Immature natural killer cell (primary cell): ENCODE data around the gene CCRL2. TPM values are rescaled to one million over a fixed set of nuclear protein-coding genes. Genes with fewer than 3 reads are reported as not detected.
"Not testable (repeated sequence)": the region's sequence is repeated elsewhere in the genome, so short reads cannot be mapped to it uniquely, and the experiment has no call there.

Experiments
- DNase-seq, 3 donors: peaks; one replicate each; pipeline ENCODE4 v3.0.0; 2022; ENCODE audit warnings: mixed read lengths in 1 of 3
- H3K27ac Mint-ChIP-seq, 6 donors: one replicate each; pipeline ENCODE4 v1.8.0; 2020; ENCODE audit warnings: mixed read lengths in 6 of 6, mild to moderate bottlenecking in 5 of 6, inconsistent platforms in 4 of 6, moderate library complexity in 3 of 6
- H3K27me3 Mint-ChIP-seq, 3 donors: one replicate each; pipeline ENCODE4 v1.8.0; 2020 to 2021; ENCODE audit warnings: low read depth in 3 of 3, mild to moderate bottlenecking in 3 of 3, mixed read lengths in 3 of 3, moderate library complexity in 3 of 3, inconsistent platforms in 1 of 3
- H3K36me3 Mint-ChIP-seq, 3 donors: one replicate each; pipeline ENCODE4 v1.8.0; 2020; ENCODE audit warnings: mixed read lengths in 3 of 3, inconsistent platforms in 2 of 3, mild to moderate bottlenecking in 2 of 3
- H3K4me1 Mint-ChIP-seq, 2 donors: one replicate each; pipeline ENCODE4 v1.8.0; 2020; ENCODE audit warnings: inconsistent platforms in 2 of 2, mild to moderate bottlenecking in 2 of 2, mixed read lengths in 2 of 2, moderate library complexity in 1 of 2
- H3K4me3 Mint-ChIP-seq, 5 donors: one replicate each; pipeline ENCODE4 v1.8.0; 2020; ENCODE audit warnings: mild to moderate bottlenecking in 5 of 5, mixed read lengths in 5 of 5, inconsistent platforms in 3 of 5, moderate library complexity in 3 of 5
- H3K9me3 Mint-ChIP-seq, 6 donors: one replicate each; pipeline ENCODE4 v1.8.0; 2020; ENCODE audit warnings: mild to moderate bottlenecking in 6 of 6, mixed read lengths in 6 of 6, inconsistent platforms in 4 of 6, moderate library complexity in 3 of 6
- polyA plus RNA-seq, 3 donors: library from polyadenylated mRNA; unstranded; fragments of 300-500 nt; fragmentation: Illumina TruSeq; gene quantifications; one replicate each; pipeline ENCODE4 v1.2.3, GENCODE V29; 2021

Gene CCRL2
- polyA plus RNA-seq, 3 donors from 2014 or later, result 1.3 to 2.0 (median 1.4) TPM

DNA sequence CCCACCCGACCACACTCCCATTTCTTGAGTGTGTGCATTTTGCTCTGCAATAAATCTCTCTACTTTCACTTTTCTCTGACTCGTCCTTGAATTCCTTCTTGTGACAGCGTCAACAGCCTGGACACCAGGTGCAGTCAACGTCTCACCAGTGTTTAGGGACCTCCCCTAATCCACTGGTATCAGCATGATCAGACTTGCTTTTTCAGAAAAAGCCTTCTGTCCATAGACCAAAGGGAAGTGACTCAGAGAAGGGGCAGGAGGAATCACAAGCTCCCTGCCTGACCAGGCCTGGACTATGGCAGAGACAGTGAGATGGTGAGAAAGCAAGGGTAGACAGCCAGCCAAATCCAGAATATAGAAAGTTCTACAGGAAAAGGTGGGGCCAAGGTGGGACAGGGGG is 20.9 kb upstream of the CCRL2 start:
- Mint-ChIP-seq H3K27ac (peak overlapping the region in 1 of 6 donors; percentile 70), H3K36me3 (no peaks in the 10 kb centered on the region), H3K4me3 (no peak overlapping the region)

DNA sequence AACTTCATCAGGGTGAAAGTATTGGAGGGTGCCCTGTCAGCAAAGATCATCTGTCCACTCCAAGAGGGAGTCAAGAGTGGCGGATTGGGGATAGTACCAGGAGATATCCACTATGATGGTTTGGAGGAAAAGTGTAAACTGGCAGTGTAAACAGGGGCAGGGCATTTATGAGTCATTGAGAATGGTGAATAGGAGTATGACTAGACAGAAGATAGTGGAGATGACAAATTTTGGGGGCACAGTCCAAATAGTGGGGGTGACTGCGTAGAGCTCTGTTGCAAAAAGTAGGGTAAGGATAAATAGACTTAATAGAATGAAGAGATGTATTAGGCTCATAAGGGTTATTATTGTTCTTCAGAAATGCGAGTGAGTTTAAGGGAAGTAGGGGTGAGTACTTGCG is 18.2 kb upstream of the CCRL2 start:
- H3K36me3 Mint-ChIP-seq, H3K27ac Mint-ChIP-seq, H3K4me3 Mint-ChIP-seq, DNase-seq, H3K4me1 Mint-ChIP-seq, H3K27me3 Mint-ChIP-seq, H3K9me3 Mint-ChIP-seq: not testable (repeated sequence)

More for the DNA sequence above, 20.9 kb upstream of the CCRL2 start:
- DNase-seq, result no peak
- peaks cover 14 to 18% of the 10 kb centered on the region in 2 donors for H3K4me1 Mint-ChIP-seq
- no peaks in the 10 kb centered on the region for H3K9me3 Mint-ChIP-seq
- H3K27me3 Mint-ChIP-seq, result peaks cover 0 to 5% (median 0%) of the 10 kb centered on the region in 3 donors

DNA sequence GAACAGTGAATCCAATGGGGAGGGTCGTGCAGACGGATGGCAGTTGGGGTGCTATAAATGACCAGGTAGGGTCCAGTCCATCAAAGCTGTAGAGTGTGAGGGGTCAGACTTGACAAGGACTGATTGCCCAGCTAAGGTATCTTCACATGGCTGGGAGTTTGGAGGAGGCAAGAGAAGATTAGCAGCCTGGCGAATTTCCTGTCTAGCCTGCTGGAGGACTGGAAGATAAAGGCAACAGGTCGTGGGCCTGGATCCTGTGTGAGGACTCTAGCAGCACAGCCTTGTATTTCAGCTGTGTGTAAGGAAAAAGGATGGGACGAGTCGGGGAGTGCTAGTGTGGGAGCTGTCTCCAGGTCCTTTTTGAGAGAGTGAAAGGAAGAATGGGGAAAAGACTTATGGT is 17.8 kb upstream of the CCRL2 start:
- Mint-ChIP-seq H3K4me1 (peaks cover 1% of the 10 kb centered on the region in 2 donors), H3K27me3 (peaks cover 0 to 5% (median 0%) of the 10 kb centered on the region in 3 donors), H3K27ac (no peak overlapping the region), H3K9me3 (no peaks in the 10 kb centered on the region), H3K36me3 (no peaks in the 10 kb centered on the region), H3K4me3 (no peak overlapping the region)
- DNase-seq, result no peak

DNA sequence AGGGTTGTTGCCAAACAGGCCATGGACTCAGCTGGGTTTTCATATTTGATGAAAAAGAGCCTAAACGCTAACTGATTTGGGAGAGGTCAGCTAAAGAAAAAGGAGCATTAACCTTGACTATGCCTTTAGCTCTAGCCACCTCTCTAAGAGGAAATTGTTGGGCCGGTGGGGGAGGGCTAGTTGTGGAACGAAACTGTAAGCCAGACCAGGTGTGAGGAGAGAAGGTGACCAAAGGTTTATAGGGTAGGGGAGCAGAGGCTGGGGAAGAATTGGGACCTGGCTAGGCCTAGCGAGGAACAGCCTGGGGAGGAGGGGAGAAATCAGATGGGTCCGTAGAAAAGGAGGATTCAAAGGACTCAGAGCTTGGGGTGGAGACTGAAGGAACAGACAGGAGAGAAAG is 15.5 kb upstream of the CCRL2 start:
- not testable (repeated sequence) for H3K36me3 Mint-ChIP-seq, DNase-seq, H3K9me3 Mint-ChIP-seq, H3K27me3 Mint-ChIP-seq, H3K4me3 Mint-ChIP-seq, H3K27ac Mint-ChIP-seq
- peaks cover 5 to 15% of the 10 kb centered on the region in 2 donors for H3K4me1 Mint-ChIP-seq

DNA sequence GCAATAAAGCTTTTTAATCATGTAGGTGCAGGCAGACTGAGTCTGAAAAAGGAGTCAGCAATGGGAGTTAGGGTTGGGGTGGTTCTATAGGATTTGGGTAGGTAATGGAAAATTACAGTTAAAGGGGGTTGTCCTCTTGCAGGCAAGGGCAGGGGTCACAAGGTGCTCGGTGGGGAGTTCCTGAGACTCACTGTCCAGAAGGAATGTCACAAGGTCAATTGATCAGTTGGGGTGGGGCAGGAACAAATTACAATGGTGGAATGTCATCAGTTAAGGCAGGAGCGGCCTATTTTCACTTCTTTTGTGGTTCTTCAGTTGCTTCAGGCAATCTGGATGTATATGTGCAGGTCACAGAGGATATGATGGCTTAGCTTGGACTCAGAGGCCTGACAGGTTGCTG is 14.0 kb upstream of the CCRL2 start:
- Mint-ChIP-seq H3K4me1 (peaks cover 13 to 21% of the 10 kb centered on the region in 2 donors), H3K36me3 (no peaks in the 10 kb centered on the region), H3K27ac (no peak overlapping the region), H3K27me3 (peaks cover 0 to 2% (median 0%) of the 10 kb centered on the region in 3 donors), H3K9me3 (no peaks in the 10 kb centered on the region), H3K4me3 (no peak overlapping the region)
- DNase-seq, result no peak

DNA sequence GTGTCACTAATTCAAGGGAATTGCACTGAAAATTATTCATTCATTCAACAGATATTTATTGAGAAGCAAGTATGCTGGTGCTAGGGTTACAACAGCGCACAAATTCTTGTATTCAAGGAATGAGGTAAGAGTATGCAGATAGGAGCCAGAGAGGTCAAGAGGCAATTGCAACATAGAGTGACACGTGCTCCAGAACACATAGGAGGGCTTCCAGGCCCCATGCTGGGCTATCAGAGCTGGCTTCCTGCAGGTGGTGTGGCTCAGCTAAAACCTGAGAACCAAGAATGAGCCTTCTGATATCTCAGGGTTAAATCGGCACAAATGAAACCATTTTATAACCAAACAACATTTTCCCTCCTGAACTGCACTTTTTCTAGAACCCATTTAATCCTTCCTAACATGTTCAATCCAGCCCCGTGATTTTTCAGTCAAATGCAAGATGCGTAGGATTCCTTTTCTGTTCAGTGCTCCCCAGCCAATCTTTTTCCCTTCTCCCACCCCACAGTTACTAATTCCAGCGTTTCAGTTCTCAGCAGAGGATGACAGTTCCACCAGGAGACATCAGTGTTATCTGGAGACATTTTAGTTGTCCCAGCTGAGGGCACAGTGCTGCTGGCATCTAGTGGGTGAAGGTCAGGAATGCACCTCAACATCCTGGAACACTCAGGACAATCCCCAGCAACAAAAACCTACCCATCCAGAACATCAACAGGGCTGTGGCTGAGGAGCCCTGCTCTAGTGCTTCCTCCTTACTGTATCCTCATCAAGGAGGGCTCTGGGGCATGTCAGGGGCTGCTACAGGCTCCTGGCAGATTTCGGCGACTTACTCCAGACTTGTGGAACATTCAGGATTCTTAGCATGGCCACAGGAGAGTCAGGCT is 13.3 kb upstream of the CCRL2 start:
- DNase-seq, result no peak
- H3K27me3 Mint-ChIP-seq, result peaks cover 0 to 2% (median 0%) of the 10 kb centered on the region in 3 donors
- no peak overlapping the region for H3K4me3 Mint-ChIP-seq
- peaks cover 13 to 21% of the 10 kb centered on the region in 2 donors for H3K4me1 Mint-ChIP-seq
- H3K36me3 Mint-ChIP-seq, result no peaks in the 10 kb centered on the region
- H3K9me3 Mint-ChIP-seq, result no peaks in the 10 kb centered on the region
- H3K27ac Mint-ChIP-seq, result no peak overlapping the region

DNA sequence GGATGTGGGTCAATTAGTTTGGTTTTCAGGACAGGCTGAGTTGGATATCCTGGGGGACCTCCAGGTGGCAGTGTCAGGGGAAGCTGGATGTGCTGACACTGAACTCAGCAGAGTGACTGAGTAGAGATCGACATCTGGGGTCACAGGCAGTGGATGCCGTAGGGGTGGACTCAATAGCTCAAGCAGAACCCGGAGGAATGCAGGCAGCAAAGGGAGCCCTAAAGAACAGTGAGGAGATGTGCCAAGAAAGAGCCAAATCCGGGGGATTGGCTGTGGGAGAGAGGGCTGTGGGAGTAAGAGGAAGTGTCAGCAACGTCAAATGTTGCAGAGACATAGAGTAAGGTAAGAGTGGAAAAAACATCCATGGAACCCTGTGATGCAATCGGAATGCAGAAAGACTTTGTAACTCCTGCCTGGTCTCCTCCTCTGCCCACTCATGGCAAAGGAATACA is 11.8 kb upstream of the CCRL2 start:
- H3K4me3 Mint-ChIP-seq, result no peak overlapping the region
- DNase-seq, result no peak
- peaks cover 0 to 2% (median 0%) of the 10 kb centered on the region in 3 donors for H3K27me3 Mint-ChIP-seq
- peak overlapping the region in 2 of 6 donors; percentile 70 to 75 for H3K27ac Mint-ChIP-seq
- H3K36me3 Mint-ChIP-seq, result no peaks in the 10 kb centered on the region
- no peaks in the 10 kb centered on the region for H3K9me3 Mint-ChIP-seq
- H3K4me1 Mint-ChIP-seq, result peaks cover 13 to 21% of the 10 kb centered on the region in 2 donors

DNA sequence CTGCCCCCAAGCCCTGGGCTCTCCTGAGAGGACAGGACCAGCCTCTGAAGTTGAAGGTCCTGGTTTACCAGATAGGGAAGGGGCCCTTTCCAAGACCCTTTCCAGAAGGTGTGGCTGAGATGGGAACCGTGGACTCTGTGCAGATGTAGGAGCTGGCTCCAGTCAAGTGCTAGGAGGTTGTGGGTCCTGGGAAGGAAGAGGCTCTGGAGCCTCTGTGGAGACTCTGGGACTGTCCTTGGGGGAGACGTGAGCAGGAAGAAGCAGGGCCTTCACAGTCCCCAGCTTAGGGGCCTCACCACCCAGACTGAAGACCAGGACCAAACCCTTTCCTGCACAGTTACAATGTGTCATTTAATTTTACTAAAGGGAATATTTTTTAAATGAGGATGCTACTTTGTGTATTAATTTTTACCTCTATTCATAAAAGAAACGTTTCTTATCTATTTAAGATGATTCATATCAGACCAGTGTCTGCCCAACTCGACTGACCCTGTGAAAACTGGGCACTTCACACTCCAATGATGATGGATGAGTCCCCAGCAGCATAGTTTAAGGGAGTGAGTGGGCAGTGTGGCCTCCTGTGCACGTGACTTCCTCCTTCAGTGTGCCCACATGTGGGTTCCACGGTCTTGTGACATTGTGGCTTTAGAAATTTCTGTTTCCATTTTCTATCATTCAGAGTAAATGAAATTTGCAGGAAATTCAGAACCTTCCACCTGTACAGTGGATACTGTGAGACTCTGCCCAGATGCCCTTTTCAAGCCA is 11.1 kb upstream of the CCRL2 start:
- H3K27ac Mint-ChIP-seq, result no peak overlapping the region
- H3K36me3 Mint-ChIP-seq, result no peaks in the 10 kb centered on the region
- H3K4me1 Mint-ChIP-seq, result peaks cover 13 to 21% of the 10 kb centered on the region in 2 donors
- DNase-seq, result peak in 2 of 3 donors; percentile 12 to 24
- H3K9me3 Mint-ChIP-seq, result no peaks in the 10 kb centered on the region
- H3K27me3 Mint-ChIP-seq, result peaks cover 0 to 2% (median 0%) of the 10 kb centered on the region in 3 donors
- H3K4me3 Mint-ChIP-seq, result no peak overlapping the region

DNA sequence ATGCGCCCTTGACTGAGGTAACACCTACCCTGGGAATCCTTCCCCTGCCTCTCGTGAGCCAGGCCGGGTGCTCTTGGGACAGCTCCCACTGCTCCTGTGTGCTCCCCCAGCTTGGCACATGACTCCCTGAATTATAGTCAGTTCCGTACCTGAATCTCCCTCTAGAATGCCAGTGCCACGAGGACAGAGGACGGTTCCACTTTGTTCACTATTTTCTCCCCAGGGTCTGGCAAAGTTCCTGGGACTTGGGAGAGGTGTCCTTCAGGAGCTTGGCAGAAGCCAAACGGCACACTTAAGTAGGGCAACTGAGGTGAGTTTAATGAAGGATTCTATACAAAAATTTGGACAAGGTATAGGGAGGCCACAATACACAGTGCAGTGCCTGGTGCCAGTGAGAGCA is 9.9 kb upstream of the CCRL2 start:
- no peak for DNase-seq
- Mint-ChIP-seq H3K27ac (no peak overlapping the region), H3K4me1 (peaks cover 13 to 21% of the 10 kb centered on the region in 2 donors), H3K36me3 (no peaks in the 10 kb centered on the region), H3K27me3 (peaks cover 0 to 2% (median 0%) of the 10 kb centered on the region in 3 donors), H3K4me3 (no peak overlapping the region), H3K9me3 (no peaks in the 10 kb centered on the region)

DNA sequence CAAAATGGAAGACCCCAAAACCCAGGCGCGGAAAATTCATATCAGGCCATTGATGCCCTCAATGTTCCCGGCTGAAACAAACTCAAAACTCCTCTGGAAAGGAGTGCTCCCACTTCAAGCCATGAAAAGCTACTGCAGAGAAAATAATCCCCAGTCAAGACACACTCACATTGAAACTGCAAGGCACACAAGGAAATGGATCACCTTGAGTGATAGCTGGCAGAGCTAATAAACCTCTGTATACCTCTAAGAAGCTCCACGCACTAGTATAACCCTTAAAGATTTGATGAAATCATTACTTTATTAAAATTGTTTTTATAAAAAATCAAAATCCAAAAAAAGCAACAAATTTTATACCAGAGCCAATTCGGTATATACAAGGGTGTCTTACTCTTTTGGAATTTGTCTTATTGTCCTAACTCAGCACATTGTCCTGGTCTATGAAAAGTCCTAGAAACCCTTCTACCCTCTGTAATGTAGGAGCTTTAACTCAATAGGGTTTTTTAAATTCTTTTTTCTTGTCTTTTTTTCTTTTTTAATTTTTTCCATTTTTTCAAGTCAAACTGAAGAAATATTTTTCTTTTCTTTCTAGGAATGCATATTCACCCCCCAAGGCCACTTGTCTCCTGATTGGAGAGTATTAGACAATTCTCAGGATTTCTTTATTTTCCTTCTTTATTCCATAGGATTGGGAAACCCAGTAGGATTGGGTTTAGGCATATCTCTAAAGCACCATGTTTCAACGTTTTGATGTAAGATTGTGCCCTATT is 8.7 kb upstream of the CCRL2 start:
- H3K27ac Mint-ChIP-seq, result no peak overlapping the region
- no peaks in the 10 kb centered on the region for H3K36me3 Mint-ChIP-seq
- no peaks in the 10 kb centered on the region for H3K9me3 Mint-ChIP-seq
- peaks cover 0 to 5% (median 0%) of the 10 kb centered on the region in 3 donors for H3K27me3 Mint-ChIP-seq
- DNase-seq, result no peak
- no peak overlapping the region for H3K4me3 Mint-ChIP-seq
- H3K4me1 Mint-ChIP-seq, result peaks cover 13 to 21% of the 10 kb centered on the region in 2 donors

DNA sequence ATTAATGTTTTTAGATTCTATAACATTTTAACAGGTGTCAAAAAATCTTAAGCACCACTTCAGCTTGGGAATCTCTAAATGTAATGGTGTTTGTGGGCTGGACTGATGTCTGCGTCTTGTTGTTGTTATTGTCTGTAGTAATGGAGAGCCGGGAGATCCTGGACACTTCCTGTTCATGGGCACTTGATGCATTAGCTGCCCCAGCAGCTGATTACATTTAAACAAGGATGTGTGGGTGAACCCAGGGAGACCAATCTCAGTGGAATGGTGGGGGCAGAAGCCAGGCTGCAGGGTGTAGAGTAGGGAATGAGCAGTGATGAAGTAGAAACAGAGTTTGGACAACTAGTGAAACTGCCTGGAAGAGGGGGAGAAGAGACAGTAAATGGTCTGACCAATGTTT is 8.0 kb upstream of the CCRL2 start:
- peaks cover 0 to 5% (median 0%) of the 10 kb centered on the region in 3 donors for H3K27me3 Mint-ChIP-seq
- H3K4me1 Mint-ChIP-seq, result peaks cover 13 to 21% of the 10 kb centered on the region in 2 donors
- no peak overlapping the region for H3K27ac Mint-ChIP-seq
- no peak for DNase-seq
- H3K9me3 Mint-ChIP-seq, result no peaks in the 10 kb centered on the region
- no peak overlapping the region for H3K4me3 Mint-ChIP-seq
- no peaks in the 10 kb centered on the region for H3K36me3 Mint-ChIP-seq

DNA sequence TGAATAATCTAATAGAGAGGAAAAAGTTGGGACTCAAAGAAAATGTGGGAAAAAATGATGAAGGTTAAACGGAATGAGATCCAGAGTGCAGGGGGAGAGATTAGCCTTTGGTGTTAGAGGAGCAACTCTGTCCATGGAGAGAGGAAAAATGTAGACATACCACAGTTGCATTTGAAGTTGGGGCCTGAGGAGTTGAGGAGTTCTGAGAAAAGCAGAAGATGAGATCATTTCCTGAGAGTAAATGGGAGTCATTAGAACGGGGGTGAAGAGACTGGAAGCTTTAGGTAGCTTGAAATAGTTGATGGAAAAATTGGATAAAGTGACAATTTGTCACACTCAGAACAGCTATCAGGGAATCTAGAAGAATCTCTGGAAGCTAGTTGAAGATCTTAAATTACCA is 7.5 kb upstream of the CCRL2 start:
- DNase-seq, result no peak
- Mint-ChIP-seq H3K4me3 (no peak overlapping the region), H3K36me3 (no peaks in the 10 kb centered on the region), H3K9me3 (no peaks in the 10 kb centered on the region), H3K4me1 (peaks cover 13 to 21% of the 10 kb centered on the region in 2 donors), H3K27me3 (peaks cover 0 to 5% (median under 1%) of the 10 kb centered on the region in 3 donors), H3K27ac (no peak overlapping the region)

DNA sequence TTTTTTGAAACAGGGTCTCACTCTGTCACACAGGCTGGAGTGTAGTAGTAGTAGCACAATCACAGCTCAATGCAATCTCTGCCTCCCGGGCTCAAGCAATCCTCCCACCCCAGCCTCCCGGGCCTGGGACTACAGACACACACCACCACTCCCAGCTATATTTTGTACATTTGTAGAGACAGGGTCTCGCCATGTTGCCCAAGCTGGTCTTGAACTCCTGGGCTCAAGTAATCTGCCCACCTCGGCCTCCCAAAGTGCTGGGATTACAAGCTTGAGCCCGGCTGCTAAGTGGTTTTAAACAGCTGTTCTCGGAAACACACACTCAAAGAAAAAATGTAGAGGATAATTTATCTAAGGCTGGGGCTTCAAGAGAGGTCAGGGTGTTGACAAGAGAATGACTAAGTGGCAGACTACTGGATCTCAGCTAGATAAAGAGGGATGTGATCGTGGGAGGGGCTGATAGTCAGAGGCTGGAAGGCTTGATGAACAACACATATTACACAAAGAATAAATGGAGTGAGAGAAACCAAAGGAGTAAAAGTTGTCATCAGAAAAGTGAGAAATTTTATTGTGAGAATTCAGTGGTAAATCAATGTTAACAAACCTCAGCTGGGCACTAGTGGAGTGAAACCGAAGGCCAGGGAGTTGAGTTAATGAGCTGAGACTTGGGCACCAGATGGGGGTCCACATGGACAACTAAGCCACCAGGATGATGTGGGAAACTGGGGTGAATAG is 6.9 kb upstream of the CCRL2 start:
- H3K9me3 Mint-ChIP-seq, result no peaks in the 10 kb centered on the region
- DNase-seq, result no peak
- H3K27me3 Mint-ChIP-seq, result peaks cover 0 to 5% (median 1%) of the 10 kb centered on the region in 3 donors
- H3K27ac Mint-ChIP-seq, result no peak overlapping the region
- no peaks in the 10 kb centered on the region for H3K36me3 Mint-ChIP-seq
- H3K4me3 Mint-ChIP-seq, result no peak overlapping the region
- H3K4me1 Mint-ChIP-seq, result peaks cover 13 to 19% of the 10 kb centered on the region in 2 donors
